HG03439 (cell line): ENCODE results near the gene DEFB110.
A peak's percentile ranks its signal among the peaks of the same experiment; 100 is the strongest.

Experiments used
- ATAC-seq: cut with Tn5 transposase; IDR thresholded peaks from one replicate; pipeline ENCODE4 v1.9.1; 2021; ENCODE audit warnings: mild to moderate bottlenecking, moderate library complexity; ENCODE audit not compliant: unreplicated experiment

The DEFB110 gene

DNA sequence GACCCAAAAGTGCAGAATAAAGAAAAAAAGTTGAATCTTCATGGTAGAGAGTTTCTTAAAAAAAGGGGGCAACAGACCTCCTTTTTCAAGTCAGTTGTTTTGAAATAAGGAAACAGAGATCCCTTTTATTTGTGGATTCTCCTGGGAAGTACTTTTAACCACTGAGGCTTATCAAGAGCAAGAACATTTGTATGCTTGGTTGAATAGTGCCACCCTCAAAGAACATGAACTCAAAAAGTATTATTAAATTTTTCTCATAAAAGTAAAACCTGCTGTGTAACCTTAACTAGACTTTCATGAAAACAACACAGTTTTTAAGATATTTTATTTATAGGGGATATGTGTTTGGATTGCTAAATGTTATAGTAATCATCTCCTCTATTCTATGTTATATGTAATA, at the start of gene DEFB110:
Gene DEFB110, minus strand, starts transcription at position 101 of the 400 bp plus-strand sequence. Its CDS starts 59 bp downstream, at position 42.
- ATAC-seq, result no peak

DNA sequence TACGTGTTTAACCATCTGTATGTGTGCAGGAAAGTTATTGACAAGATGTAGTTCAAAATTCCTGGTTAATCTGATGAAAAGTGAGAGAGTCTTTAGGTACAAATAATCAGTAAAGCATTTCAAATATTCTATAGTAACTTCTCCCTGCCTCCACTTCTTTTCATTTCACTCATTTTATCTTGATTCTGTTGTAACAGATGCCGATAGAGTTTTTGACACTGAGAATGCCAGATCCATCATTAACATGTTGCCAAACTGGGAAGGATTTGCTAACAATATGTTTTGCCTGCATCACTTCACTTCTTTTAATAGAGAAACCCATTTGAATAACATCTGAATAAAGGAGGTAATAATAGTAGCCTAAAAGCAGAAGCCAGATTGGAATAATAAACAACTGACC, 48.3 kb upstream of the DEFB110 start:
- no peak for ATAC-seq

DNA sequence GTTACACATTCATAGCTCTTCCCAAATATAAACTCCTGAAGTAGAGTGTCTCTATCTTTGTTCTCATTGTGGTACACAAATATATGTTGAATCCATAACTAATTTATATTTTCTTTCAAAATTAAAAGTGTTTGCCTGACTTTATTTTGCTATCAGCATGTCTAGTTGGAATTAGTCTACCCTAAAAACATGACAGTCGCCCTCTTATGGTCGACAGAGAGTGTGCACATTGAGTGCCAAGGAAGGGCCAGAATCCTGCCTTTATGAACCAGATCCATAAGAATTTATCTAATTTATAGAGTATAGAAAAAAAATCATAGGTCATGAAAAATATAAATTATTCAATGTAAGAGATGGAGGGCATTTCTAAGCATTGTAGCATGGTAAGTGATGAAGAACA, 40.3 kb upstream of the DEFB110 start:
- no peak for ATAC-seq

- ATAC-seq, result no peak
Observed at GRCh38 chr6:50056242-50056641, 34.4 kb upstream of the DEFB110 start.

GRCh38 chr6:50049829-50050228, 28.0 kb upstream of the DEFB110 start, which contains the start of gene DEFB112:
Gene DEFB112 (minus strand): TSS chr6:50049929. CDS start chr6:50049869, 60 bp downstream.
- ATAC-seq, result no peak

GRCh38 chr6:50047026-50047425, 25.2 kb upstream of the DEFB110 start:
- ATAC-seq, result no peak

GRCh38 chr6:50030777-50031562, 9.2 kb upstream of the DEFB110 start:
- no peak for ATAC-seq

DNA sequence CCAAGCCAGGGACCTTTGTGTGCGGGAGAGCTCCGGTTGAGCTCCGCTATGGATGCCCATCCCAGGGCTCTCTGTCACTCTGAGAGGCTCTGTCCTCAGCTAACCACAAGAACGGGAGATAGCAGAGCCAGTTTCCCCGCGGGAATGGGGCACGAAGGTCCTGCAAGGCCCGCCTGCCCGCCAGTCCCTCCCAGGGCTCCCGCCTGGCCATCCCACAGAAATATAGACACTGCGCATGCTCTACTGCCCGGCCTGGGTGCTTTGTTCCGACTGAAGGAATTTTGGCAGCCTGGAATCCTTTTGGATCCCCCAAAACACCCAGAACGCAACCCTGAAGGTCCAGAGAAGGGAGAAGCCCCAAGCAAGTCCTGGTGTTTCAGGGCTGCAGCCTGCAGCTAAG, 8.6 kb upstream of the DEFB110 start:
- no peak for ATAC-seq

- ATAC-seq, result no peak
Observed at GRCh38 chr6:50025258-50025657, 3.5 kb upstream of the DEFB110 start.

DNA sequence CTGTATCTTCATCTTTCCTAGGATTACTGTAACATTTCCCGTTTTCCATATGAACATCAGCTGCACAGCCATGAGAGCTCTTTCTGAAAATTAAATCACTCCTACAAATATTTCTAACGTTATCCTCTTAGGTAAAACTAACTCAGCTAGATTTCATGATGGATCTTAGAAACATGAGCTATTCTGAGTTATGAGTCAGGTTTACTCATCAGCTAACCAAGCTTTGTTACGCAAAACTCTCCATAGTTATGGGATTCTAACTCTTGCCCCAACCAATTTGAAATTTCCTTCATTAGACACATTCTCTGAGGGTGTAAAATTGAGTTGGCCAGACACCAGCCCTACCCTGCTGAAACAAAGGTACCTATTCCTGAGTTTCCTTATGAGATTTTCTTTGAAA, 14.0 kb downstream of the DEFB110 start:
- no peak for ATAC-seq

DNA sequence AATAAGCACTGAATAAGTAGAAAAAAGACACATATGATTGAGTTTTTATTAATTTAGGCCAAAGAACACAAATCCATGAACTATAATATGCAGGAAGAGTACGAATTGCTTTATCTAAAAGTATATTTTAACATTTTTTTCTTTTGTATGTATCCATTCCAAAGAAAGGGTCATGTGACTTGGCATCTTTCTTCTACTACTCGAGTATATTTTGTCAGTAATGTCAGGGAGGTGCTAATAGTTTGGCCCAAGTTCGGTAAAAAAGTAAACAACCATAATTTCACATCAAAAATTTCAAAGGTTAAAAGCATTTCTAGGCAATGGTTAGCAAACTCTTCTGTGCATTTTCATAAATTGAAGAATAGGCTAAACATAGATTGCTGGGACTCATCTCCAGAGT, 18.7 kb downstream of the DEFB110 start:
- ATAC-seq, result no peak

DNA sequence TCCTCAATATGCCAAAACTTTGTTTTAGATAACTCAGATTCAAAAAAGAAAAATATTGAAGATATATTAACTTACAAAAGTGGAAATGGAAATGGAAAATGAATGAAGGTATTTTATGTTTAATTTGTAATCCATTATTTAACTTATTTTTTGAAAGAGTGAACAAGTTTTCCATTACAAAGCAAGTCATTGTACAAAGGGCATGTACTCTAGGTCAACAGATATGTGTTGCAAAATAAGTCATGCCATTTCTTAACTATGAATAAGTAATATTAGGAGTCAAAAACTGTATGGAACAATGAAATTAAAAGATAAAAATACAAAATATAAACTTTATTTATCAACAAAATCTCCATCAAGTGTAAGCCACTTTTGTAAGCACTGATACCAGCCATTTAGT, 26.5 kb downstream of the DEFB110 start:
- no peak for ATAC-seq

DNA sequence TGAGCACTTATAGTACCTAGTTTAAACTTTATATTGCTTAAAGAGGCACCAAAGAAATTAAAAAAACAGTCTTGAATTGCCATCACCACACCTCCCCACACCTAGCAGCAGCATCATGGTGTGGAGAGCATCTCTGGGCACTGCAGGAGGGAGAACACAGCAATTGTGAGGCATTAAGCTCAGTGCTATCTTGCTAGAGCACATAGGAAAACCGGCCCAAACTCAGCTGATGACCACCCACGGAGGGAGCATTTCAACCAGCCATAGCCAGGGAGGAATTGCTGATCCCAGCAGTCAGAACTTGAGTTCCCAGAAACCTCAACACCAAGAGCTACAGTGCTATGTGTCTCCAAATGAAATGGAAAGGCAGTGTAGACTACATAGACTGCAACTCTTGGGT, 32.9 kb downstream of the DEFB110 start:
- ATAC-seq, result no peak

GRCh38 chr6:49987749-49988148, 34.0 kb downstream of the DEFB110 start:
- no peak for ATAC-seq

DNA sequence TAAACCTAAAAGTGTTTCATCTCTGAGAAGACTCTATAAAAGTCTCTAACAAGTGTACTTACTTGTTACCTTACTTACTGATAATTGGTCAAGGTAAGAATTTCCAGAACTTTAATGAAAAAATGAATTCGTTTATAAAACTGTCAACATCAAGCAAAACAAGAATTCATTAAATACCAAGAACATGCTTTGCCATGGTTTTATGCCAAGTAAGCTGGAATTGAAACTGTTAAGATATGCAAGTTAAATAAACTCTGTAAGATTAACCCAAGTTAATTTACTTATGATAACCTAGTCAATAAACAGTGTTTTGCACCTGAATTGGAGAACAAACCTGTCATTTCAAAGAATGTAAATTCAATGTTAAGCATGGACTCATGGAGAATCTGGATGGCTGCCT, 35.2 kb downstream of the DEFB110 start:
- ATAC-seq, result no peak

DNA sequence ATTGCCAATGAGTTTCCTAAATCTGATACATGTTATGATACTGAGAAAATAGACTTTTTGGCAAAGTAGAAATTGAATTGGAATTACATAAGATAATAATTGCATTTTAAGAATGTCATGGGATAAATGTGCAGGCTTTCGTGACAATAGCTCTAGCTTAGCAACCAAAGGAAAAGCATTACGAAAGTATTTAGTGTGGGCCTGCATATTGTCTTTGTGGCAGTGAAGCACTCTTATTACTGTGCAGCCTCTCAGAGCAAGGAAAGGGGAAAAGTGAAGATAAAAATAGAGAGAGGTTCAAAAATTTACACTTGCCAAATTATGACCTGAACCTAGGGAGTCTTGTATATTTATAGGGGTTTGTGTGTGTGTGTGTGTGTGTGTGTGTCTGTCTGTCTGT, 39.7 kb downstream of the DEFB110 start:
- no peak for ATAC-seq

- peak; percentile 46 for ATAC-seq
Observed at GRCh38 chr6:49980898-49981297, 40.9 kb downstream of the DEFB110 start.

DNA sequence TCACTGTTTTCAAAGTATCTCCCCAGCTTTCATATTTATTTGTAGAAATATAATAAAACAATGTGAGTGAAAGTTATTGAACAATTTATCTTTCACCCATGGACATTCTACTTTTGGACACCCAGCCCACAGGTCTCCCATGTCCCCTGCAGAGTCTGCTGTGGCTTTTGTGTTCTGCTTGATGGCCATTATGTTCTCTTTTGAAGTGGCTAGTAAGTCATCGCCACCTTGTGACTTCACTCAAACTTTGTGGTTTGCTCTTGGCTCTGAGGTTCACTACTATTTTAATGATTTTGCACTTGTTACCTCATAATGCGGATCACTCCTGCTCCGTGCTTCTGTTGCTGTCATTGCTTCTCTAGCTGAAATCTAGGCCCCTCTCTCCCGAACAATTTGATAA, 42.2 kb downstream of the DEFB110 start:
- ATAC-seq, result peak; percentile 42

DNA sequence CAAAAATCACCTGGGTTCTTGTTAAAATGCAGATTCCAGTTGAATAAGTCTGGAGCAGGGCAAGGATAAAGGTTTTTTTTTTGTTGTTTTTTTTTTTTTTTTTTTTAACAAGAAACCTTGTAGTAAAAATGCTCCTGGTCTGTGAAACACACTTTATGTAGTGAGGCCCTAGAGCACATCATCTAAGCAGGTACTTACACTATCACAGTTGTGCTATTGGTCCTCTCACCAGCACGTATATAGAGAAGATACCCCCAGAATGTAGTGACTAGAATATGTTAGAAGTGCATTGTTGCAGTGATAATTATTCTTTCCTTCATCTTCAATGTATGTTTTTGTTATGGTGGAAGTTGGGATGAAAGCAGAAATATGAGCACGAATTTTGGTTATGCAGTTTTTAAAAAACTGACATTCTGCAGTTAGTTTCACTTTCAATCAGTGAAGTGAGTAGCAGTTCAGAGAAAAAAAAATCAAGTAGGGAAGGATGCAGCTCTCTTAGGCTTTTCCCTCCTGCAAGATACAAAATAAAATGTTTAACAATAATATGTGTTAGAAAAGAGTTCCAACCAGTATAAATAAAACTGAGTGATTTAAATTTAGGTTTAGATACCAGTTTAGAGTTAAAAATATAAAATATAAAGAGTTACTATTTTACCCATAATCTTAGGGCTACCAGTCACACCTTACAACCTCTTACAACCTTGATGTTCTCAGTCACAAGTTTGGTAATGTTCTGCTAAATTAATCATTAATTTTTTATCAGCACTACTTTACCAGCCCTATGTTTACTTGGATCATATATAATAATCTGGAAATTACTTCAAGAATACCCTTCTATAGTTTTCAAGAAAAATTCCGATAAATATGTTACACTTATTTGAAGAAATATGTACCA, 43.2 kb downstream of the DEFB110 start:
- peak; percentile 51 for ATAC-seq

GRCh38 chr6:49969605-49970004, 52.2 kb downstream of the DEFB110 start, which contains the start of gene DEFB113:
Gene DEFB113 (minus strand): TSS chr6:49969625. CDS start chr6:49969625, 0 bp downstream.
- no peak for ATAC-seq
